ENCODE results near the gene PQBP1.

DNA sequence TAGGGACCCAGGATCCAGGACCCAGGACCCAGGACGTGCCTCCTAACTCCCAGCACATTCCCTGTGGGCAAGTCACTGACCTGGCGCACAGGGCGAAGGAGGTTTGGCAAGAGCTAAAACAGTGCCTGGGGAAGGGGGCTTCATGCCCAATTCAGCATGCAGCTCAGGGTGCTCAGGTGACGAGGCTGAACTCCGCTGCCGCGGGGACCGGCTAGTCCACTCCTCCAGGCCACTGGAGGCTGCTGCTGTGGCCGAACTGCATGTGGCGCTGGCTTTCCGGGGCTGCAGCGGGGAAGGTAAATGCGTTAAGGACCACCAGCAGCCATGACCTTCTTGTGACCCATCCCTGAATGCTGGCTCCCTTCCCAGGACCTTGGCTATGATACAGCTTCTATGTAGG, 26.0 kb downstream of the PQBP1 start:
- TF ChIP-seq, protein P1, sequence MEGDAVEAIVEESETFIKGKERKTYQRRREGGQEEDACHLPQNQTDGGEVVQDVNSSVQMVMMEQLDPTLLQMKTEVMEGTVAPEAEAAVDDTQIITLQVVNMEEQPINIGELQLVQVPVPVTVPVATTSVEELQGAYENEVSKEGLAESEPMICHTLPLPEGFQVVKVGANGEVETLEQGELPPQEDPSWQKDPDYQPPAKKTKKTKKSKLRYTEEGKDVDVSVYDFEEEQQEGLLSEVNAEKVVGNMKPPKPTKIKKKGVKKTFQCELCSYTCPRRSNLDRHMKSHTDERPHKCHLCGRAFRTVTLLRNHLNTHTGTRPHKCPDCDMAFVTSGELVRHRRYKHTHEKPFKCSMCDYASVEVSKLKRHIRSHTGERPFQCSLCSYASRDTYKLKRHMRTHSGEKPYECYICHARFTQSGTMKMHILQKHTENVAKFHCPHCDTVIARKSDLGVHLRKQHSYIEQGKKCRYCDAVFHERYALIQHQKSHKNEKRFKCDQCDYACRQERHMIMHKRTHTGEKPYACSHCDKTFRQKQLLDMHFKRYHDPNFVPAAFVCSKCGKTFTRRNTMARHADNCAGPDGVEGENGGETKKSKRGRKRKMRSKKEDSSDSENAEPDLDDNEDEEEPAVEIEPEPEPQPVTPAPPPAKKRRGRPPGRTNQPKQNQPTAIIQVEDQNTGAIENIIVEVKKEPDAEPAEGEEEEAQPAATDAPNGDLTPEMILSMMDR (IDR thresholded peaks at IDR 0.05): no peak
- TF ChIP-seq EP300 (IDR thresholded peaks at IDR 0.05): no peak
- TF ChIP-seq POLR2AphosphoS5 (IDR thresholded peaks at IDR 0.05): no peak
- no peak for TF ChIP-seq POLR2A (IDR thresholded peaks at IDR 0.05)

All from gastroesophageal sphincter (tissue), 3 donors.